ENCODE measurements around the gene SPATA6. TPM values are rescaled to one million over a fixed set of nuclear protein-coding genes. Genes with fewer than 3 reads are reported as not detected.

Gene SPATA6
- total and polyA plus RNA-seq, 2 of the 13 experiments (the other 11 are each of a cell fraction or from before 2014, with no cell fraction given), result 0.81 to 3.3 TPM

DNA sequence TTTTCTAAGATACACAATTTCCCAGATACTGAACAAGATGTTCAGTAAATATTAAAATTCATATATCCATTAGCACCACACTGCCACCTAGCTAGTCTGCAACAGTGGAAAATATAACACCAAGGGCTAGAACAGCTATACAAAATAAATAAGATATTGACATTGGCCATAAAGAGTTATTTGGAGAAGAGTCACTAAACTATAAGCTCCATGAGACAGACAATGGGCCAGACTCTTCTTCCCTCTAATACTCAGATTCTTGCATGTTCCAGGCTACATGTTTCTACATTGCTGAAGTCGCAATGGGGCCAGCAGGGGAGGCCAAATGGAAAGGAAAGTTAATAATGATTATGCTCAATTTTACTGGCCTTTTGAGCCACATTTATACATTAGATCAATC lies 21.5 kb downstream of the SPATA6 start:
- Histone ChIP-seq H4K20me1 (ENCODE audit: insufficient read depth, low read length) (no peaks in the 10 kb centered on the region), H3K9me3 (ENCODE audit: low read length) (no peaks in the 10 kb centered on the region), H3K4me1 (ENCODE audit: insufficient read depth, low read length) (no peaks in the 10 kb centered on the region), H3K36me3 (replicated peaks in 1 of 2; ENCODE audit: control insufficient read depth in 1 of 2, insufficient read depth in 2 of 2, low read length in 2 of 2) (no peaks in the 10 kb centered on the region), H3K9ac (ENCODE audit: insufficient read depth, low read depth, low read length) (no peak overlapping the region), H3K79me2 (ENCODE audit: insufficient read depth, low read length) (no peaks in the 10 kb centered on the region), H3K27me3 (ENCODE audit: control insufficient read depth in 1 of 2, insufficient read depth in 2 of 2, low read length in 2 of 2) (no peaks in the 10 kb centered on the region), H3K4me3 (replicated peaks in 1 of 3; ENCODE audit: insufficient read depth in 1 of 3, low read depth in 2 of 3, low read length in 3 of 3) (no peak overlapping the region), H3K27ac (ENCODE audit: extremely low read length, insufficient read depth, low read length) (no peak overlapping the region), H2AFZ (ENCODE audit: low read length) (no peak overlapping the region), H3K4me2 (ENCODE audit: low read depth, low read length) (no peak overlapping the region)
- no peak for ATAC-seq
- 89% methylated on average over 1 of the region's 1 CpG for WGBS (ENCODE audit: low lambda C conversion rate)
- FAIRE-seq, result no peak
- intact Hi-C loops (cut with micrococcal nuclease; ENCODE audit: unreplicated experiment) (no loop called here), in situ Hi-C loops (cut with HindIII; ENCODE audit: extremely low pct_ligation_motif_present, low pct_unique_long_range_greater_than_20kb) (no loop called here)
- POLR2A ChIA-PET, result no interaction called here
- BruUV-seq (replicated peaks), result no TSS peak
- no peak for DNase-seq (ENCODE audit: low spot score)
- TF ChIP-seq ISL2 (CRISPR knock-in tag; IDR thresholded peaks at IDR 0.05) (no peak), CTCF (CRISPR knock-in tag; IDR thresholded peaks at IDR 0.05) (0 out of 2 replicates have a peak, but pooled peaks have one; percentile 28), ZNF317 (CRISPR knock-in tag; IDR thresholded peaks at IDR 0.05) (no peak), MTERF4 (CRISPR knock-in tag; IDR thresholded peaks at IDR 0.05) (no peak)
- CTCF ChIA-PET (ENCODE audit: low intra/inter-chr PET ratio, low total read pairs), result no interaction called here

DNA sequence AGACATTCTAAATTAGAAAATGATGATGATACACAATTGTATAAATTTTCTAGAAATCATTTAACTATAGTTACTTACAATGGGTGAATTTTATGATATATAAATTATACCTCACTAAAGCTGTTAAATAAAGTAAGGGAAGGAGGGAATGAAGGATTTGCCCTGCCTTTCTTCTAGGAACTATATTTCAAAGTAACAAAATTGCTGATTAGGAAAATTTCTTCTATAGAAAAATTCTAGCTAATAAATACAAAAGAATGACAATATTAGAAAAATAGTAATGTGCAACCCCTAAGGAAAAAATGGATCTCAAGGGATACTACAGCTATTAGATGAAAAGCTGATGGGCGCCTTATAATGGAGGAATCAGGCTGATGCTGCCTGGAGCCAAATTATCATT lies 23.1 kb downstream of the SPATA6 start:
- BruUV-seq (replicated peaks), result no TSS peak
- Histone ChIP-seq H3K36me3 (replicated peaks in 1 of 2; ENCODE audit: control insufficient read depth in 1 of 2, insufficient read depth in 2 of 2, low read length in 2 of 2) (no peaks in the 10 kb centered on the region), H3K4me3 (replicated peaks in 1 of 3; ENCODE audit: insufficient read depth in 1 of 3, low read depth in 2 of 3, low read length in 3 of 3) (no peak overlapping the region), H3K4me1 (ENCODE audit: insufficient read depth, low read length) (no peaks in the 10 kb centered on the region), H3K9ac (ENCODE audit: insufficient read depth, low read depth, low read length) (no peak overlapping the region), H2AFZ (ENCODE audit: low read length) (no peak overlapping the region), H3K9me3 (ENCODE audit: low read length) (peaks cover 7% of the 10 kb centered on the region), H3K4me2 (ENCODE audit: low read depth, low read length) (no peak overlapping the region), H3K79me2 (ENCODE audit: insufficient read depth, low read length) (no peaks in the 10 kb centered on the region), H3K27ac (ENCODE audit: extremely low read length, insufficient read depth, low read length) (no peak overlapping the region), H3K27me3 (ENCODE audit: control insufficient read depth in 1 of 2, insufficient read depth in 2 of 2, low read length in 2 of 2) (no peaks in the 10 kb centered on the region), H4K20me1 (ENCODE audit: insufficient read depth, low read length) (no peaks in the 10 kb centered on the region)
- FAIRE-seq (no peak), ATAC-seq (no peak), DNase-seq (ENCODE audit: low spot score) (no peak)
- CTCF ChIA-PET (ENCODE audit: low intra/inter-chr PET ratio, low total read pairs), result no interaction called here
- in situ Hi-C loops (cut with HindIII; ENCODE audit: extremely low pct_ligation_motif_present, low pct_unique_long_range_greater_than_20kb) (no loop called here), intact Hi-C loops (cut with micrococcal nuclease; ENCODE audit: unreplicated experiment) (no loop called here)
- POLR2A ChIA-PET, result no interaction called here
- TF ChIP-seq FOXA3 (CRISPR knock-in tag; IDR thresholded peaks at IDR 0.05) (no peak), MAFF (IDR thresholded peaks at IDR 0.05; ENCODE audit: low read depth, low read length) (peak; percentile 29; the same call in 1 of the 2 replicates), MAFK (conservative IDR thresholded peaks at IDR 0.05 in 1 of 2, IDR thresholded peaks at IDR 0.05 in 1 of 2; ENCODE audit: low read length in 2 of 2) (peak in 1 of 2 experiments; percentile 56; a peak in 3 of 4 replicates), HOXA9 (CRISPR knock-in tag; IDR thresholded peaks at IDR 0.05; ENCODE audit: borderline replicate concordance) (no peak), NFE2L2 (IDR thresholded peaks at IDR 0.05; ENCODE audit: low read length) (no peak), EEA1 (CRISPR knock-in tag; IDR thresholded peaks at IDR 0.05; ENCODE audit: borderline replicate concordance) (no peak), ZC3H13 (CRISPR knock-in tag; IDR thresholded peaks at IDR 0.05) (no peak)
- 100% methylated on average over 1 of the region's 1 CpG for WGBS (ENCODE audit: low lambda C conversion rate)

All from HepG2 (cell line).